ENCODE measurements around the gene DTWD2.
A peak's percentile ranks its signal among the peaks of the same experiment; 100 is the strongest.
"Not testable (repeated sequence)": the region's sequence is repeated elsewhere in the genome, so short reads cannot be mapped to it uniquely, and the experiment has no call there.

DTWD2 gene

GRCh38 chr5:118946138-118946800 is 42.1 kb downstream of the DTWD2 start:
- no peak for FAIRE-seq

- no peak for FAIRE-seq
Observed at GRCh38 chr5:118937393-118938061, 50.8 kb downstream of the DTWD2 start.

GRCh38 chr5:118933703-118934102 is 54.6 kb downstream of the DTWD2 start:
- FAIRE-seq = no peak

- no peak for FAIRE-seq
Observed at GRCh38 chr5:118931564-118931963, 56.8 kb downstream of the DTWD2 start.

- no peak for FAIRE-seq
Observed at GRCh38 chr5:118924006-118924389, 64.3 kb downstream of the DTWD2 start.

GRCh38 chr5:118923295-118924005 is 64.9 kb downstream of the DTWD2 start:
- FAIRE-seq = no peak

GRCh38 chr5:118921866-118922265 is 66.5 kb downstream of the DTWD2 start:
- no peak for FAIRE-seq

- FAIRE-seq = no peak
Observed at GRCh38 chr5:118919016-118919415, 69.3 kb downstream of the DTWD2 start.

- no peak for FAIRE-seq
Observed at GRCh38 chr5:118918232-118918631, 70.1 kb downstream of the DTWD2 start.

GRCh38 chr5:118907536-118907935 is 80.8 kb downstream of the DTWD2 start:
- FAIRE-seq = not testable (repeated sequence)

GRCh38 chr5:118906947-118907346 is 81.4 kb downstream of the DTWD2 start:
- FAIRE-seq = no peak

GRCh38 chr5:118905196-118905595 is 83.2 kb downstream of the DTWD2 start:
- no peak for FAIRE-seq

- peak; percentile 8 for FAIRE-seq
Observed at GRCh38 chr5:118902656-118903438, 85.5 kb downstream of the DTWD2 start.

- FAIRE-seq = no peak
Observed at GRCh38 chr5:118894709-118895108, 93.6 kb downstream of the DTWD2 start.

GRCh38 chr5:118891252-118891651 is 97.1 kb downstream of the DTWD2 start:
- FAIRE-seq = no peak

GRCh38 chr5:118889165-118889564 is 99.2 kb downstream of the DTWD2 start:
- FAIRE-seq = no peak

- FAIRE-seq = no peak
Observed at GRCh38 chr5:118888556-118888955, 99.8 kb downstream of the DTWD2 start.

- FAIRE-seq = no peak
Observed at GRCh38 chr5:118883362-118883761, 105.0 kb downstream of the DTWD2 start.

- no peak for FAIRE-seq
Observed at GRCh38 chr5:118882666-118883065, 105.7 kb downstream of the DTWD2 start.

GRCh38 chr5:118876852-118877251 is 111.5 kb downstream of the DTWD2 start:
- not testable (repeated sequence) for FAIRE-seq

- FAIRE-seq = no peak
Observed at GRCh38 chr5:118875131-118875530, 113.2 kb downstream of the DTWD2 start.

GRCh38 chr5:118873417-118873816 is 114.9 kb downstream of the DTWD2 start:
- FAIRE-seq = no peak

- no peak for FAIRE-seq
Observed at GRCh38 chr5:118863345-118863744, 125.0 kb downstream of the DTWD2 start.
